K562 (cell line): ENCODE measurements around the gene TNIK. TPM values are rescaled to one million over a fixed set of nuclear protein-coding genes. Genes with fewer than 3 reads are reported as not detected.

Source experiments
- ARHGAP35 ChIP-seq: fragments of 450-650 bp; IDR thresholded peaks from 2 replicates; pipeline ENCODE4 v1.6.1; 2018; ENCODE audit not compliant: partially characterized antibody
- HES1 ChIP-seq: fragments of 450-650 bp; IDR thresholded peaks from 2 replicates; pipeline ENCODE4 v1.6.1; 2016; ENCODE audit warnings: low read depth, mild to moderate bottlenecking, moderate library complexity
- ILF3 ChIP-seq: fragments of 450-650 bp; IDR thresholded peaks from 2 replicates; pipeline ENCODE4 v1.6.1; 2018; ENCODE audit warnings: antibody characterized with exemption, mild to moderate bottlenecking, moderate library complexity, borderline replicate concordance
- MYC ChIP-seq, 2 experiments: fragments of 250-450 bp in 1 of 2; sonication (Bioruptor Pico) in 1 of 2; IDR thresholded peaks; 2 replicates each; pipeline versions ENCODE4 v1.5.1 to v1.6.1; 2012 to 2021; ENCODE audit warnings: low read depth in 2 of 2, borderline replicate concordance in 1 of 2, improper control_type of control experiment in 1 of 2, low read length in 1 of 2, mild to moderate bottlenecking in 1 of 2, moderate library complexity in 1 of 2
- NCOA6 ChIP-seq: fragments of 450-650 bp; IDR thresholded peaks from 2 replicates; pipeline ENCODE4 v1.6.1; 2017; ENCODE audit warnings: mild to moderate bottlenecking
- TEAD4 ChIP-seq, 2 experiments: sonication (generic) in 1 of 2; formaldehyde crosslinking in 1 of 2; IDR thresholded peaks; 2 replicates each; pipeline versions ENCODE4 v1.6.1 to v1.8.0; 2012 to 2022; ENCODE audit warnings: borderline replicate concordance in 1 of 2, inconsistent platforms in 1 of 2, low read length in 1 of 2, mild to moderate bottlenecking in 1 of 2, missing genetic modification reagents in 1 of 2
- ZBTB26 ChIP-seq: fragments of 450-650 bp; formaldehyde crosslinking; IDR thresholded peaks from 2 replicates; pipeline ENCODE4 v1.4.0; 2022; ENCODE audit warnings: missing genetic modification characterization
- ZFX ChIP-seq: sonication (generic); formaldehyde crosslinking; IDR thresholded peaks from 2 replicates; pipeline ENCODE4 v1.8.0; 2022; ENCODE audit warnings: mild to moderate bottlenecking, missing genetic modification reagents, moderate library complexity
- ZNF134 ChIP-seq: fragments of 250-450 bp; sonication (Bioruptor Pico); conservative IDR thresholded peaks from 2 replicates; pipeline ENCODE4 v1.4.0; 2020
- ZNF175 ChIP-seq: fragments of 200-800 bp; sonication (Bioruptor generic); IDR thresholded peaks from 2 replicates; pipeline ENCODE4 v1.6.1; 2016; ENCODE audit warnings: low read depth, mild to moderate bottlenecking, missing genetic modification characterization, missing compliant biosample characterization
- ZNF263 ChIP-seq: sonication (generic); formaldehyde crosslinking; IDR thresholded peaks from 2 replicates; pipeline ENCODE4 v1.8.0; 2022; ENCODE audit warnings: mild to moderate bottlenecking, missing genetic modification reagents, borderline replicate concordance
- polyA plus RNA-seq, 8 experiments: library from polyadenylated mRNA; depleted of rRNA in 4 of 8; stranded (reverse) in 5 of 8; unstranded in 3 of 8; fragments of >200 nt; fragmentation: Nextera tagmentation in 2 of 8; fragmentation: Illumina TruSeq in 1 of 8; extraction: Ambion mirVana in 2 of 8; extraction: Trizol in 1 of 8; gene quantifications; 2 replicates each; pipeline versions ENCODE4 v1.2.1 to v1.2.3, GENCODE V29; 2011 to 2014; ENCODE audit warnings: inconsistent platforms in 1 of 8, missing spikeins in 1 of 8
- total RNA-seq, 7 experiments: library from RNA; depleted of rRNA in 6 of 7; stranded (reverse); fragments of >200 nt in 6 of 7; fragmentation: Illumina TruSeq in 2 of 7; extraction: Trizol in 2 of 7; gene quantifications; 2 replicates each; pipeline versions ENCODE4 v1.2.1 to v1.2.3, GENCODE V29; 2011 to 2021; ENCODE audit warnings: low replicate concordance in 1 of 7

TNIK gene
- total and polyA plus RNA-seq, 9 of the 15 experiments (the other 6 are each of a cell fraction or from before 2014, with no cell fraction given): 6.6 to 39.0 (median 24.7) TPM

- no peak for TF ChIP-seq TEAD4 (IDR thresholded peaks at IDR 0.05; ENCODE audit: low read length)
- TF ChIP-seq TEAD4 (CRISPR knock-in tag; IDR thresholded peaks at IDR 0.05; ENCODE audit: borderline replicate concordance): no peak
- no peak for TF ChIP-seq ZNF175
- TF ChIP-seq ZBTB26 (CRISPR knock-in tag): no peak
- no peak for TF ChIP-seq ARHGAP35
- no peak for TF ChIP-seq ILF3
- TF ChIP-seq ZNF263 (CRISPR knock-in tag): no peak
- no peak for TF ChIP-seq ZNF134 (CRISPR knock-in tag)
- no peak for TF ChIP-seq MYC (IDR thresholded peaks at IDR 0.05; ENCODE audit: low read depth, low read length)
- TF ChIP-seq MYC (CRISPR knock-in tag; IDR thresholded peaks at IDR 0.05; ENCODE audit: borderline replicate concordance, low read depth): no peak
- TF ChIP-seq HES1: no peak
- no peak for TF ChIP-seq NCOA6
- TF ChIP-seq ZFX (CRISPR knock-in tag): no peak
Measured at GRCh38 chr3:171349392-171349791, 110.8 kb downstream of the TNIK start (continued).
